H1 (cell line): Measurements from ENCODE around the gene SBF2. TPM values are rescaled to one million over a fixed set of nuclear protein-coding genes. Genes with fewer than 3 reads are reported as not detected.

Source experiments
- CTCF ChIA-PET: fragments of 300-600 bp; sonication (Branson Sonifier 250); formaldehyde crosslinking; loops from one replicate; lab custom pipeline; 2021; ENCODE audit not compliant: partially characterized antibody; lab: Charles Lee
- POLR2A ChIA-PET: fragments of 300-600 bp; sonication (Branson Sonifier 250); formaldehyde crosslinking; loops from one replicate; lab custom pipeline; 2021; ENCODE audit warnings: inconsistent platforms; ENCODE audit not compliant: partially characterized antibody; lab: Charles Lee
- DNase-seq, 2 experiments: peaks; one replicate each; pipeline versions ENCODE4 v3.0.0 to v3.0.0-alpha.2; 2010 to 2022; ENCODE audit warnings: low spot score in 2 of 2, low read depth in 1 of 2, mixed read lengths in 1 of 2
- FAIRE-seq: peaks from 2 replicates; lab custom pipeline; 2011; peaks lifted over from hg19 to GRCh38; lab: Jason Lieb, UNC
- H2AFZ ChIP-seq: 2 replicates; pipeline ENCODE4 v1.8.1; 2012; ENCODE audit warnings: low read length, inconsistent platforms
- H2AK5ac ChIP-seq: 2 replicates; pipeline ENCODE4 v1.6.1; 2013; ENCODE audit warnings: low read depth, low read length
- H2BK120ac ChIP-seq: replicated peaks from 2 replicates; pipeline ENCODE3; 2013; ENCODE audit warnings: low read depth, low read length, inconsistent platforms
- H2BK12ac ChIP-seq: 2 replicates; pipeline ENCODE4 v1.6.1; 2013; ENCODE audit warnings: low read depth, low read length
- H2BK15ac ChIP-seq: 2 replicates; pipeline ENCODE4 v1.6.1; 2013; ENCODE audit warnings: low read length
- H2BK20ac ChIP-seq: 2 replicates; pipeline ENCODE4 v1.6.1; 2013; ENCODE audit warnings: low read length
- H2BK5ac ChIP-seq: 2 replicates; pipeline ENCODE4 v1.6.1; 2013; ENCODE audit warnings: low read depth, low read length
- H3K14ac ChIP-seq: 2 replicates; pipeline ENCODE4 v1.6.1; 2013; ENCODE audit warnings: inconsistent platforms; ENCODE audit not compliant: insufficient read length
- H3K18ac ChIP-seq: 2 replicates; pipeline ENCODE4 v1.6.1; 2013; ENCODE audit warnings: low read length; ENCODE audit errors: extremely low read depth
- H3K23ac ChIP-seq: 2 replicates; pipeline ENCODE4 v1.6.1; 2013; ENCODE audit warnings: inconsistent platforms; ENCODE audit not compliant: insufficient read length
- H3K23me2 ChIP-seq: 2 replicates; pipeline ENCODE4 v1.6.1; 2013; ENCODE audit warnings: low read depth, low read length
- H3K27ac ChIP-seq: 2 replicates; pipeline ENCODE4 v1.6.1; 2011; ENCODE audit warnings: low read depth, low read length, inconsistent platforms
- H3K27me3 ChIP-seq, 4 experiments: replicated peaks in 1 of 4; 1 replicate in 1 of 4; 2 replicates in 3 of 4; pipeline versions ENCODE4 v1.6.1 to v1.8.1; 2011 to 2013; ENCODE audit warnings: low read length in 3 of 4, mild to moderate bottlenecking in 3 of 4, inconsistent platforms in 2 of 4, mixed read lengths in 2 of 4, moderate library complexity in 1 of 4; ENCODE audit not compliant: control insufficient read depth in 3 of 4, insufficient read depth in 3 of 4; ENCODE audit errors: extremely low read depth in 1 of 4
- H3K36me3 ChIP-seq, 4 experiments: 2 replicates each; pipeline versions ENCODE4 v1.6.1 to v1.8.1; 2011 to 2013; ENCODE audit warnings: mild to moderate bottlenecking in 4 of 4, low read length in 3 of 4, moderate library complexity in 2 of 4, control low read depth in 1 of 4, inconsistent platforms in 1 of 4; ENCODE audit not compliant: insufficient read depth in 4 of 4, control insufficient read depth in 2 of 4
- H3K4ac ChIP-seq: replicated peaks from 2 replicates; pipeline ENCODE3; 2013; ENCODE audit warnings: low read length, low read depth, mixed read lengths, inconsistent platforms; ENCODE audit not compliant: insufficient read length
- H3K4me1 ChIP-seq, 4 experiments: replicated peaks in 1 of 4; 1 replicate in 1 of 4; 2 replicates in 3 of 4; pipeline versions ENCODE4 v1.6.1 to v1.8.1; 2011 to 2013; ENCODE audit warnings: low read length in 3 of 4, inconsistent platforms in 2 of 4, mixed read lengths in 1 of 4; ENCODE audit not compliant: insufficient read depth in 4 of 4, control insufficient read depth in 3 of 4
- H3K4me2 ChIP-seq, 2 experiments: 2 replicates each; pipeline versions ENCODE4 v1.6.1 to v1.8.1; 2011 to 2013; ENCODE audit warnings: low read depth in 2 of 2, low read length in 2 of 2, control low read depth in 1 of 2, inconsistent platforms in 1 of 2, mild to moderate bottlenecking in 1 of 2; ENCODE audit not compliant: insufficient read depth in 1 of 2
- H3K4me3 ChIP-seq, 4 experiments: fragments of 200-600, 300-600 bp in 1 of 4; sonication (generic), shearing (Covaris generic), sonication (Bioruptor Twin) in 1 of 4; 2 replicates each; pipeline versions ENCODE4 v1.5.1 to v1.8.1; 2011 to 2016; ENCODE audit warnings: low read length in 4 of 4, low read depth in 3 of 4, control low read depth in 2 of 4, inconsistent platforms in 2 of 4, mild to moderate bottlenecking in 2 of 4, mixed read lengths in 1 of 4, moderate library complexity in 1 of 4; ENCODE audit not compliant: insufficient read depth in 2 of 4; ENCODE audit errors: extremely low read depth in 1 of 4
- H3K56ac ChIP-seq: replicated peaks from 2 replicates; pipeline ENCODE3; 2013; ENCODE audit warnings: low read depth, mild to moderate bottlenecking, mixed read lengths, low read length, inconsistent platforms; ENCODE audit not compliant: insufficient read length
- H3K79me1 ChIP-seq: 2 replicates; pipeline ENCODE4 v1.6.1; 2013; ENCODE audit warnings: low read depth, low read length, control low read depth
- H3K79me2 ChIP-seq, 2 experiments: 2 replicates each; pipeline versions ENCODE4 v1.6.1 to v1.8.1; 2012 to 2013; ENCODE audit warnings: low read length in 2 of 2, mild to moderate bottlenecking in 2 of 2, inconsistent platforms in 1 of 2; ENCODE audit not compliant: insufficient read depth in 2 of 2, control insufficient read depth in 1 of 2
- H3K9ac ChIP-seq, 4 experiments: replicated peaks in 1 of 4; 1 replicate in 1 of 4; 2 replicates in 3 of 4; pipeline versions ENCODE4 v1.6.1 to v1.8.1; 2011 to 2013; ENCODE audit warnings: low read depth in 3 of 4, low read length in 3 of 4, control low read depth in 2 of 4, mild to moderate bottlenecking in 2 of 4, moderate library complexity in 2 of 4, inconsistent platforms in 1 of 4; ENCODE audit errors: extremely low read depth in 1 of 4
- H3K9me3 ChIP-seq, 2 experiments: 2 replicates each; pipeline versions ENCODE4 v1.6.1 to v1.8.1; 2012 to 2013; ENCODE audit warnings: mild to moderate bottlenecking in 2 of 2, moderate library complexity in 2 of 2, control low read depth in 1 of 2, inconsistent platforms in 1 of 2, low read depth in 1 of 2, low read length in 1 of 2, mixed read lengths in 1 of 2; ENCODE audit not compliant: insufficient read depth in 2 of 2
- H4K20me1 ChIP-seq, 2 experiments: replicated peaks in 1 of 2; 2 replicates each; pipeline versions ENCODE3 to v1.8.1; 2011 to 2013; ENCODE audit warnings: inconsistent platforms in 2 of 2, low read length in 2 of 2, mild to moderate bottlenecking in 1 of 2; ENCODE audit not compliant: insufficient read depth in 2 of 2, control insufficient read depth in 1 of 2
- H4K5ac ChIP-seq: 2 replicates; pipeline ENCODE4 v1.6.1; 2013; ENCODE audit warnings: low read length, low read depth, mixed read lengths, inconsistent platforms; ENCODE audit not compliant: insufficient read length
- H4K8ac ChIP-seq: 2 replicates; pipeline ENCODE4 v1.8.0; 2013; ENCODE audit warnings: mild to moderate bottlenecking, moderate library complexity, low read length, inconsistent platforms; ENCODE audit not compliant: insufficient read depth; ENCODE audit errors: extremely low read depth
- H4K91ac ChIP-seq: replicated peaks from 2 replicates; pipeline ENCODE3; 2013; ENCODE audit warnings: low read length, mixed read lengths, inconsistent platforms; ENCODE audit not compliant: insufficient read length
- SIRT6 ChIP-seq: IDR thresholded peaks from one replicate; pipeline ENCODE4 v1.7.1; 2012; ENCODE audit warnings: low read length, inconsistent platforms
- TEAD4 ChIP-seq: IDR thresholded peaks from 2 replicates; pipeline ENCODE4 v1.6.1; 2012; ENCODE audit warnings: low read depth, low read length, inconsistent platforms, mixed read lengths
- WGBS, 2 experiments: shearing (Covaris generic) in 1 of 2; methylation state at CpG; one replicate each; pipeline versions ENCODE4 v1.1.6 to v1.1.7; 2013 to 2015; ENCODE audit warnings: low lambda C conversion rate in 2 of 2, mixed read lengths in 2 of 2, inconsistent platforms in 1 of 2, low coverage in 1 of 2, missing lambda C conversion rate in 1 of 2; ENCODE audit not compliant: insufficient replicate concordance in 2 of 2, insufficient coverage in 1 of 2, insufficient read length in 1 of 2; ENCODE audit errors: extremely low coverage in 1 of 2, missing lambda C conversion rate in 1 of 2; 5-methylcytosine and 5-hydroxymethylcytosine counted together
- polyA plus RNA-seq, 7 experiments: library from polyadenylated mRNA; depleted of rRNA in 3 of 7; stranded (reverse) in 5 of 7; unstranded in 2 of 7; fragments of >200 nt in 5 of 7; fragments of 200-250 nt in 2 of 7; gene quantifications; 1 replicate in 5 of 7; 2 replicates in 1 of 7; 4 replicates in 1 of 7; pipeline versions ENCODE4 v1.2.1 to v1.2.3, GENCODE V29; 2011 to 2013; ENCODE audit warnings: missing spikeins in 2 of 7, mixed read lengths in 2 of 7
- total RNA-seq: library from RNA; stranded (reverse); fragmentation: NEBNext Ultra II Directional; extraction: Animal tissue kit (Norgen Biotek cat#: 25700); gene quantifications from 2 replicates; pipeline ENCODE4 v1.2.1, GENCODE V29; 2021

SBF2 gene
- total and polyA plus RNA-seq, 2 of the 8 experiments (the other 6 are each of a cell fraction or from before 2014, with no cell fraction given): 36.7 to 50.5 TPM

GRCh38 chr11:9789910-9790309 lies 504.1 kb downstream of the SBF2 start:
- no peak overlapping the region for H3K27ac ChIP-seq
- TF ChIP-seq TEAD4 (0 out of 2 replicates have a peak, but pooled peaks have one; percentile 20), SIRT6 (no peak)
- H2BK20ac ChIP-seq: no peak overlapping the region
- H2AFZ ChIP-seq: no peak overlapping the region
- H4K8ac ChIP-seq: no peak overlapping the region
- H2BK5ac ChIP-seq: no peak overlapping the region
- H3K79me1 ChIP-seq: no peaks in the 10 kb centered on the region
- H3K4me3 ChIP-seq: no peak overlapping the region
- WGBS, 2 experiments: 92% methylated on average over 3 of the region's 3 CpGs; no CpG with 5 or more reads in 1 of the 2 experiments
- FAIRE-seq (no peak), DNase-seq (no peak)
- 0 out of 2 replicates have a peak overlapping the region, but pooled peaks have one; percentile 8 for H2BK15ac ChIP-seq
- H3K9me3 ChIP-seq: no peaks in the 10 kb centered on the region
- no peaks in the 10 kb centered on the region for H3K27me3 ChIP-seq
- CTCF ChIA-PET: interaction anchor here (1.1 kb wide), 1 partner anchor 518 kb away, joined by 3 read pairs; no protein-coding TSS in a partner anchor
- H3K23ac ChIP-seq: no peak overlapping the region
- POLR2A ChIA-PET: no interaction called here
- H2AK5ac ChIP-seq: no peak overlapping the region
- H2BK120ac ChIP-seq: no peak overlapping the region
- no peak overlapping the region for H4K5ac ChIP-seq
- peaks cover 0 to under 1% of the 10 kb centered on the region in 2 experiments for H4K20me1 ChIP-seq
- H3K4ac ChIP-seq: no peak overlapping the region
- H3K9ac ChIP-seq: no peak overlapping the region
- no peaks in the 10 kb centered on the region for H3K4me1 ChIP-seq
- H2BK12ac ChIP-seq: no peak overlapping the region
- H3K36me3 ChIP-seq: peaks cover 6 to 19% (median 10%) of the 10 kb centered on the region in 4 experiments
- H4K91ac ChIP-seq: no peak overlapping the region
- no peak overlapping the region for H3K14ac ChIP-seq
- no peaks in the 10 kb centered on the region for H3K23me2 ChIP-seq
- no peaks in the 10 kb centered on the region for H3K79me2 ChIP-seq
- no peak overlapping the region for H3K18ac ChIP-seq
- H3K4me2 ChIP-seq: no peak overlapping the region
- H3K56ac ChIP-seq: no peak overlapping the region
